ENCODE results near the gene ZNF816. TPM values are rescaled to one million over a fixed set of nuclear protein-coding genes. Genes with fewer than 3 reads are reported as not detected.
"Not testable (repeated sequence)": the region's sequence is repeated elsewhere in the genome, so short reads cannot be mapped to it uniquely, and the experiment has no call there.

The ZNF816 gene
- total RNA-seq, 1 experiment from 2014 or later, result 12.3 TPM

GRCh38 chr19:52935434-52935833, 27.2 kb downstream of the ZNF816 start:
- peak; percentile 73 for DNase-seq (ENCODE audit: low spot score)

DNA sequence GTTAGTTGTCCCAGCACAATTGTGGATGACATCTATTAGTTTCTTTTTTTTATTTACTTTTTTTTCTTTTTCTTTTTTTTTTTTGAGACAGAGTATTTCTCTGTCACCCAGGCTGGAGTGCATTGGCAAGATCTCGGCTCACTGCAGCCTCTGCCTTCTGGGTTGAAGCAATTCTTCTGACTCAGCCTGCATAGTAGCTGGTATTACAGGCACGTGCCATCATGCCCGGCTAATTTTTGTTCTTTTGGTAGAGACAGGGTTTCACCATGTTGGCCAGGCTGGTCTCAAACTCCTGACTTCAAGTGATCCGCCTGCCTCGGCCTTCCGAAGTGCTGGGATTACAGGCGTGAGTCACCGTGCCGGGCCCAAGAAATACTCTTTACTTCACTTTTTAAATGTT, 38.0 kb downstream of the ZNF816 start:
- DNase-seq (ENCODE audit: low spot score), result peak; percentile 44

- peak; percentile 90 for DNase-seq (ENCODE audit: low spot score)
Measured at GRCh38 chr19:52923778-52924593, 38.7 kb downstream of the ZNF816 start.

DNA sequence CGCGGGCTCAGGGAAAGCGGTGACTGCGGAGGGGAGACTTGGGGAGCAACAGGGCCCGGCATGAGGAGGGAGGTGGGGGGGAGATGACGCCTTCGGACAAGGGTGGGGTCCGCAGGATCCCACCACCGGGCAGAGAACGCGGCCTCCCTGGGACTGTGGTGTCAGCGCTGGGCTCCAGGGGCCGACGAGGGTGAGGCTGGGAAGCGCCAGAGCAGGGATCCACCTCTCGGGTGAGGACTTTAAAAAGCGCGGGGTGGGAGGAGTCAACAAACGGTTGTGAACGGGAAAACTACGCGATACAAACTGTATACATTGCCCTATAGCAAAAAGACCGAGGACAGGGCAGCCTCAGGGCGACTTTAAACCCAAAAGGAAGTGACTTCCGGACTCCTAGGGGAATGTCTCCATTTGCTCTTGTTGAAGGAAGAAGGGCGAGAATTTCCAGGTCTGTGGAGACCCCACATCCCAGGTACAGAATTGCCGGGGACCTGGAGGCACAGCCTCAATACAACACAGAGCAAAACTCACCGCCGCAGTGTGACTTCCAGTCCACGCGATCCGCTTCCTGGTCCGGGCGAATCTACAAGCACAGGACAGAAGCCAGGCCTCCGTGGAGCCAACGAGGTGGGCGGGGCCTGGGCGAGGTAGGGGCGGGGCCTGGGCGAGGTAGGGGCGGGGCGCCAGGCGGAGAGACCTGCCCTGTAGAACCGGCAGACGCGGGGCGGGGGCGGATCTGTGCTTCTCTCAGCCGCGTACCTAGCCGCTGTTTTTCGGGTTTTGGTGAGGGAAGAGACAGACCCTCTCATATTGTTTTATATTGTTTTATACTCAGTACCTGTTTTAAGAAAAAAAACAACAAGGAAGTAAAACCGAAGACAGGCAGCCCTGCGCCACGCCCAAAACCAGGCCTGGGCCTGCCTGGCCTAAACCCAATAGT, 39.6 kb downstream of the ZNF816 start, which contains the start of gene ZNF888:
Gene ZNF888, minus strand, starts transcription at position 588 of the 937 bp plus-strand sequence. CDS start 5,555 bp downstream, outside the sequence.
- peak; percentile 98 for DNase-seq (ENCODE audit: low spot score)

DNA sequence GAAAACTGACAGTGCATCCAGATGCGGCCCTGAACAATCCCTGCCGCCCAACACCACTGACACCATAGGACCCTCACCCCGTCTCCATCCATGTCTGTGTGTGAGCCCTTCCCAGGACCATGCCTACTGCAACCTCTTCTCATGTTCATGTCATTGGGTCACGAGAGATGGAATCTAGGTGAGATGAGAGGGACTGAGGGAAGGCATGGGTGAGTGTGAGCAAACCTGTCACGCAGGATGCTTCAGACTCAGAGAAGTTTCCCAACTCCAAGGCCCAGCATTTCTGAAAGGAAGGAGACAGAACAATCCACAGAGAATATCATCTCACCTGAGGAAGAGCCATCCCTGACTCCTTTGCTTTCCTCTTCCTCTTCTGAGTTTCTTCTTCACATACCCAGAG, 45.1 kb downstream of the ZNF816 start:
- DNase-seq (ENCODE audit: low spot score), result no peak

GRCh38 chr19:52910648-52911047, 52.0 kb downstream of the ZNF816 start:
- DNase-seq (ENCODE audit: low spot score), result no peak

DNA sequence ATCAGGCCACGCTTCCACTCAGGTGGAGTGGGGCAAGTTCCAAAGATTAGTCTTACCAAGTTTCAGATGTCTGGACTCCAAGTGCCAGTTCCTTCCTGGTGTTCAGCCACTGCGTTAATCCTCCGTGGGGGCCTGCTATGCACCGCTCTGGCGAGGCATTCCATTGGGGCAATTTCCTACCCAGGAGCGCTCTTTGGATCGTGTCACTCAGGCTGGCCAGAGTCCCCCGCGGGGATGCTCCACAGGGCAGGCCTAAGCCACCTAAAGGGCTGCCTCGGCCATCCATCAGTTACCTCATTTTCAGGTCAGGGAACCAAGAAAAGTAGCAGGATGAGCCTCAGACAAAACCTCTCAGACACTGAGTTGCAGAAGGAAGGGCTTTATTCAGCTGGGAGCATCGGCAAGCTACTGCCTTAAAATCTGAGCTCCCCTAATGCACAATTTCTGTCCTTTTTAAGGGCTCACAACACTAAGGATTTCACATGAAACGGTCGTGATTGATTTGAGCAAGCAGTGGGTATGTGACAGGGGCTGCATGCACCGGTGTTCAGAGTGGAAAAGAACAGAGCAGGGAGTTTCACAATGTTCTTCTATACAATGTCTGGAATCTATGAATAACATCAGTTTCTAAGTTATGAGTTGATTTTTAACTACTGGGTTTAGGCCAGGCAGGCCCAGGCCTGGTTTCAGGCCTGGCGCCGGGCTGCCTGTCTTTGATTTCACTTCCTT, 58.5 kb downstream of the ZNF816 start:
- not testable (repeated sequence) for DNase-seq (ENCODE audit: low spot score)

DNA sequence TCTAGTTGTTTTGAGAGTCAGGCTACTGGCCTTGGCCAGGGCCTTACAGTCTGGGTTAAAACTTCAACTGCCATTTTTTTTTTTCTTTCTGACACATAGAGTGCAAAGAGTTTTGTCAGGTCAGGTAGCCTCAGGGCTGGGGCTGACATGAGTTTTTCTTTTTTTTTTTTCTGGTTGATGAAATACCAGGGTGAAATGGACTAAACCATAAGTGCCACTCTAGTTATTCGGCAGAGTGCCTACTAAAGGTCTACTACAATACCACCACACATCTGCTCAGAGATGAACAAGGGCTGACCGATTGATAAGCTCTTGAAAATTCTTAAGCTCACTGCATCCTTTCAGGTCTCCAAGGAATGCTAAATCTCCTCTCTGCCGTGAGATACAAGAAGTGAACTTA, 60.8 kb downstream of the ZNF816 start:
- no peak for DNase-seq (ENCODE audit: low spot score)

Other genes with a start within 250 kb of the ZNF816 start
- 1.3 and 3.3 TPM in 2 replicates for gene ZNF611, start 227.8 kb downstream of the ZNF816 start, total RNA-seq (2014; rRNA removed; shearing (Covaris generic))
- 4.0 and 6.6 TPM in 2 replicates for gene ZNF600, start 176.1 kb downstream of the ZNF816 start, total RNA-seq (2014; rRNA removed; shearing (Covaris generic))
- gene ZNF28, start 141.2 kb downstream of the ZNF816 start, total RNA-seq (2014; rRNA removed; shearing (Covaris generic)), result 13.2 and 17.1 TPM in 2 replicates
- 30.4 and 31.0 TPM in 2 replicates for gene ZNF468, start 105.3 kb downstream of the ZNF816 start, total RNA-seq (2014; rRNA removed; shearing (Covaris generic))
- gene ZNF320, start 65.2 kb downstream of the ZNF816 start, total RNA-seq (2014; rRNA removed; shearing (Covaris generic)), result 6.0 and 8.5 TPM in 2 replicates
- 8.2 and 10.0 TPM in 2 replicates for gene ZNF888, start 39.5 kb downstream of the ZNF816 start, total RNA-seq (2014; rRNA removed; shearing (Covaris generic))
- not detected in 2 replicates for gene ERVV-1, start 51.0 kb upstream of the ZNF816 start, total RNA-seq (2014; rRNA removed; shearing (Covaris generic))
- not detected in 2 replicates for gene ERVV-2, start 81.9 kb upstream of the ZNF816 start, total RNA-seq (2014; rRNA removed; shearing (Covaris generic))
- gene ZNF160, start 140.5 kb upstream of the ZNF816 start, total RNA-seq (2014; rRNA removed; shearing (Covaris generic)), result 8.5 and 14.9 TPM in 2 replicates
- not detected in 2 replicates for gene ZNF415, start 170.0 kb upstream of the ZNF816 start, total RNA-seq (2014; rRNA removed; shearing (Covaris generic))
- not detected in 2 replicates for gene ZNF347, start 196.2 kb upstream of the ZNF816 start, total RNA-seq (2014; rRNA removed; shearing (Covaris generic))
- not detected in 2 replicates for gene ZNF665, start 230.5 kb upstream of the ZNF816 start, total RNA-seq (2014; rRNA removed; shearing (Covaris generic))

Measured in HT-29 (cell line).